Adrenal gland (tissue), 12 donors: ENCODE results near the gene CACNA1F. TPM values are rescaled to one million over a fixed set of nuclear protein-coding genes. Genes with fewer than 3 reads are reported as not detected.

Experiments used
- DNase-seq, 7 donors: peaks; one replicate each; pipeline ENCODE4 v3.0.0-alpha.2; 2019 to 2020
- H3K27ac ChIP-seq, 5 donors: fragments of 200-600 bp; sonication (generic) in 4 of 5; 1 replicate in 3 of 5; 2 replicates in 2 of 5; pipeline versions ENCODE4 v1.5.1 to v1.8.0; 2016 to 2020; ENCODE audit warnings: mild to moderate bottlenecking in 1 of 5
- H3K27me3 ChIP-seq: fragments of 200-600 bp; 2 replicates; pipeline ENCODE4 v1.8.0; 2021
- H3K36me3 ChIP-seq, 2 donors: fragments of 200-600 bp; replicated peaks in 1 of 2; 1 replicate in 1 of 2; 2 replicates in 1 of 2; pipeline versions ENCODE4 v1.5.1 to v1.8.0; 2018 to 2022
- H3K4me1 ChIP-seq, 2 donors: fragments of 200-600 bp; replicated peaks in 1 of 2; 1 replicate in 1 of 2; 2 replicates in 1 of 2; pipeline versions ENCODE4 v1.5.1 to v1.8.0; 2018 to 2021
- H3K4me3 ChIP-seq, 4 donors: fragments of 200-600 bp; sonication (generic) in 3 of 4; one replicate each; pipeline ENCODE4 v1.5.1; 2016 to 2018
- H3K9me3 ChIP-seq, 3 donors: fragments of 200-600 bp; sonication (generic) in 1 of 3; replicated peaks in 1 of 3; 1 replicate in 2 of 3; 2 replicates in 1 of 3; pipeline versions ENCODE4 v1.5.1 to v1.8.0; 2016 to 2021
- CTCF ChIP-seq, 6 experiments: fragments of 450-650 bp in 4 of 6; fragments of 200-600 bp in 2 of 6; sonication (generic) in 1 of 6; IDR thresholded peaks; 1 replicate in 5 of 6; 2 replicates in 1 of 6; pipeline versions ENCODE4 v1.5.1 to v1.8.0; 2016 to 2021; ENCODE audit warnings: antibody characterized with exemption in 6 of 6, mild to moderate bottlenecking in 2 of 6, moderate library complexity in 1 of 6
- POLR2A ChIP-seq, 2 donors: fragments of 450-650 bp; IDR thresholded peaks; one replicate each; pipeline ENCODE4 v1.6.1; 2017; ENCODE audit warnings: antibody characterized with exemption in 2 of 2, mild to moderate bottlenecking in 2 of 2, moderate library complexity in 1 of 2
- WGBS, 4 donors: extraction: QIAGEN DNeasy Blood & Tissue Kit in 2 of 4; methylation state at CpG; one replicate each; pipeline versions ENCODE4 v1.1.5 to v1.1.7; 2013 to 2017; 5-methylcytosine and 5-hydroxymethylcytosine counted together
- intact Hi-C, 2 donors: fragments of 100-400 bp; cut with DNase I; formaldehyde crosslinking; loops; one replicate each; pipeline versions ENCODE4 v1.14.1 to v1.15.0; 2022 to 2023
- polyA plus RNA-seq, 3 donors: library from polyadenylated mRNA; stranded (reverse); fragments of 200-250 nt in 2 of 3; fragments of 350-450 nt in 1 of 3; fragmentation: Illumina TruSeq in 1 of 3; extraction: RNeasy Lipid Tissue Mini Kit (QIAGEN cat#74804) in 1 of 3; gene quantifications; one replicate each; pipeline ENCODE4 v1.2.3, GENCODE V29; 2013 to 2014
- total RNA-seq, 9 donors: library from RNA; depleted of rRNA in 4 of 9; stranded (reverse); fragments of >200 nt in 4 of 9; fragments of 120-200 nt in 1 of 9; fragmentation: NEBNext Ultra II Directional in 1 of 9; extraction: Animal tissue kit (Norgen Biotek cat#: 25700) in 1 of 9; gene quantifications; one replicate each; pipeline versions ENCODE4 v1.1.0 to v1.2.4, GENCODE V29; 2013 to 2023
- donor health status: healthy with polysubstance abuse.
- donor health status: Bipolar disorder and iron deficiency.
- donor health status: DM: yes; HTN: yes; CAD: no.
- donor health status: DM: no; HTN: no; CAD: no.
- donor health status: DM: no; HTN: no; CAD: no.
- donor health status: DM: yes; HTN: yes; CAD: no.

The CACNA1F gene
- total and polyA plus RNA-seq, 12 donors, result 0.13 to 0.24 (median 0.17) TPM; not detected in 7

GRCh38 chrX:49209434-49210251 is 23.5 kb downstream of the CACNA1F start:
- 56 to 77% (median 60%) methylated on average over 4 to 28 of the region's 28 CpGs for WGBS, 4 donors
- intact Hi-C loops, result no loop called here
- H3K36me3 ChIP-seq, result no peaks in the 10 kb centered on the region
- no peak overlapping the region for H3K4me3 ChIP-seq
- DNase-seq, result no peak
- no peaks in the 10 kb centered on the region for H3K9me3 ChIP-seq
- no peak overlapping the region for H3K27ac ChIP-seq
- H3K27me3 ChIP-seq, result peaks cover 6% of the 10 kb centered on the region
- TF ChIP-seq POLR2A (IDR thresholded peaks at IDR 0.05) (no peak), CTCF (IDR thresholded peaks at IDR 0.05) (no peak)
- no peaks in the 10 kb centered on the region for H3K4me1 ChIP-seq

GRCh38 chrX:49208399-49208798 is 24.7 kb downstream of the CACNA1F start:
- H3K27me3 ChIP-seq, result peaks cover 6% of the 10 kb centered on the region
- no peak for DNase-seq
- WGBS, 4 donors, result 87 to 99% (median 92%) methylated on average over 4 to 5 of the region's 5 CpGs; no CpG with 5 or more reads in 1 of the 4 donors
- intact Hi-C loops, result no loop called here
- H3K9me3 ChIP-seq, result no peaks in the 10 kb centered on the region
- no peak overlapping the region for H3K27ac ChIP-seq
- H3K36me3 ChIP-seq, result no peaks in the 10 kb centered on the region
- no peaks in the 10 kb centered on the region for H3K4me1 ChIP-seq
- no peak for TF ChIP-seq POLR2A (IDR thresholded peaks at IDR 0.05)
- TF ChIP-seq CTCF (IDR thresholded peaks at IDR 0.05), result no peak
- no peak overlapping the region for H3K4me3 ChIP-seq

GRCh38 chrX:49206543-49206942 is 26.6 kb downstream of the CACNA1F start:
- Histone ChIP-seq H3K4me3 (no peak overlapping the region), H3K36me3 (no peaks in the 10 kb centered on the region), H3K4me1 (no peaks in the 10 kb centered on the region), H3K9me3 (no peaks in the 10 kb centered on the region), H3K27ac (no peak overlapping the region), H3K27me3 (peaks cover 6% of the 10 kb centered on the region)
- intact Hi-C loops, result no loop called here
- no peak for DNase-seq
- no peak for TF ChIP-seq CTCF (IDR thresholded peaks at IDR 0.05)
- TF ChIP-seq POLR2A (IDR thresholded peaks at IDR 0.05), result no peak
- WGBS, 4 donors, result 71 to 88% (median 80%) methylated on average over 4 to 8 of the region's 8 CpGs; no CpG with 5 or more reads in 1 of the 4 donors

GRCh38 chrX:49205443-49205842 is 27.7 kb downstream of the CACNA1F start:
- Histone ChIP-seq H3K36me3 (no peaks in the 10 kb centered on the region), H3K4me1 (no peaks in the 10 kb centered on the region), H3K27ac (no peak overlapping the region), H3K27me3 (peaks cover 6% of the 10 kb centered on the region), H3K4me3 (no peak overlapping the region), H3K9me3 (no peaks in the 10 kb centered on the region)
- 66 to 82% (median 77%) methylated on average over 2 to 13 of the region's 13 CpGs for WGBS, 4 donors
- no peak for DNase-seq
- TF ChIP-seq CTCF (IDR thresholded peaks at IDR 0.05) (no peak), POLR2A (IDR thresholded peaks at IDR 0.05) (no peak)
- intact Hi-C loops, result no loop called here
